ENCODE data around the gene FAM53B.

FAM53B gene

GRCh38 chr10:124701435-124701834 lies 42.7 kb downstream of the FAM53B start:
- H3K27ac ChIP-seq: no peak overlapping the region
- TF ChIP-seq CTCF (IDR thresholded peaks at IDR 0.05) (no peak), ZFX (IDR thresholded peaks at IDR 0.05; ENCODE audit: borderline replicate concordance) (no peak)

- TF ChIP-seq ZFX (IDR thresholded peaks at IDR 0.05; ENCODE audit: borderline replicate concordance) (no peak), CTCF (IDR thresholded peaks at IDR 0.05) (no peak)
- H3K27ac ChIP-seq: no peak overlapping the region
These were observed 43.2 kb downstream of the FAM53B start for GRCh38 chr10:124701038-124701365.

GRCh38 chr10:124700293-124701037 lies 43.7 kb downstream of the FAM53B start:
- no peak for TF ChIP-seq CTCF (IDR thresholded peaks at IDR 0.05)
- no peak for TF ChIP-seq ZFX (IDR thresholded peaks at IDR 0.05; ENCODE audit: borderline replicate concordance)
- no peak overlapping the region for H3K27ac ChIP-seq

- H3K27ac ChIP-seq: no peak overlapping the region
These were observed 44.5 kb downstream of the FAM53B start for GRCh38 chr10:124699471-124700292.

GRCh38 chr10:124698545-124699469 lies 45.4 kb downstream of the FAM53B start:
- no peak for TF ChIP-seq CTCF (IDR thresholded peaks at IDR 0.05)
- TF ChIP-seq ZFX (IDR thresholded peaks at IDR 0.05; ENCODE audit: borderline replicate concordance): no peak
- H3K27ac ChIP-seq: no peak overlapping the region

More at GRCh38 chr10:124699471-124700292, 44.5 kb downstream of the FAM53B start:
- TF ChIP-seq CTCF (IDR thresholded peaks at IDR 0.05) (no peak), ZFX (IDR thresholded peaks at IDR 0.05; ENCODE audit: borderline replicate concordance) (no peak)

- no peak overlapping the region for H3K27ac ChIP-seq
- TF ChIP-seq CTCF (IDR thresholded peaks at IDR 0.05) (peak; percentile 14; the same call in 1 of the 2 replicates), ZFX (IDR thresholded peaks at IDR 0.05; ENCODE audit: borderline replicate concordance) (no peak)
These were observed 46.2 kb downstream of the FAM53B start for GRCh38 chr10:124697837-124698544.

Data from 22Rv1 (cell line).